ENCODE results near the gene PBOV1.

Gene PBOV1

DNA sequence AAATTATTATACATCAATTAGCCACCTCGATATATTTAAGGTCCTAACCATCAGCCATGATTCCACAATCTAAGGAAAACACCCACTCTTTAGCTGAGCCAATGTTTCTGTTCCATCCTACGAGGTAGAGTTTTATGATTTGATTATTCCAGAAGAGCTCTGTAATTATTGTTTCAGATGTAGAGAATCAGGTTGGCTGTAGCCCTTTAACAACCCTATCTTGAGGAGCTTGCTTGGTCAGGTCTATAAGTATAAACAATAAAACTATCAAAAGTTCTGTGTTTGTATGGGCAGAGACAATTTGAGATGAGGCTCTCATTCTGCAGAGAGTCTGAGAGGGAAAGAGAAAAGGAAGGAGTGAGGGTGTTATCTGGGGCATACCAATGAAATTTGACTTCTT is at the start of gene PBOV1:
PBOV1 (minus strand) TSS at position 43 of the 400 bp plus-strand sequence. CDS start 96 bp downstream, outside the sequence.
- DNase-seq = no peak
- no peak within 1 kb of the TSS for H3K4me3 Mint-ChIP-seq
- no peak within 1 kb of the TSS for H3K27ac Mint-ChIP-seq
- no peaks in the 10 kb centered on the region for H3K36me3 Mint-ChIP-seq (ENCODE audit: low read depth)
- peaks cover 41% of the 10 kb centered on the region for H3K27me3 Mint-ChIP-seq
- H3K4me1 Mint-ChIP-seq (ENCODE audit: low read depth) = no peaks in the 10 kb centered on the region
- H3K9me3 Mint-ChIP-seq = no peaks in the 10 kb centered on the region

DNA sequence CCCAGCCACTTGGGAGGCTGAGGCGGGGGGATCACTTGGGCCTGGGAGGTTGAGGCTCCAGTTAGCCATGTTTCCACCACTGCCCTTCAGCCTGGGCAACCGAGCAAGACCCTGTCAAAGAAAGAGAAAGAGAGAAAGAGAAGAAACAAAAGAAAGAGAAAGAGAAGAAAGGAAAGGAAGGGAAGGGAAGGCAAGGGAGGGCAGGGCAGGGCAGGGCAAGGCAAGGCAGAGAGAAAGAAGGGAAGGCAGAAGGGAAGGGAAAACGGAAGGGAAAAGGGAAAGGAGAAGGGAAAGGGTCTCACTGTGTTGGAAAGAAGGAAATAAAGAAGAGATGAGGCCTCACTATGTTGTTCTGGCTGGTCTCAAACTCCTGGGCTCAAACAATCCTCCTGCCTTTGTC is 47.8 kb upstream of the PBOV1 start:
- Mint-ChIP-seq H3K9me3 (no peaks in the 10 kb centered on the region), H3K4me1 (ENCODE audit: low read depth) (no peaks in the 10 kb centered on the region), H3K4me3 (no peak overlapping the region), H3K36me3 (ENCODE audit: low read depth) (no peaks in the 10 kb centered on the region), H3K27me3 (peaks cover 22% of the 10 kb centered on the region), H3K27ac (no peak overlapping the region)
- DNase-seq = no peak

GRCh38 chr6:138264372-138264880 is 46.1 kb upstream of the PBOV1 start:
- Mint-ChIP-seq H3K9me3 (no peaks in the 10 kb centered on the region), H3K27me3 (peaks cover 30% of the 10 kb centered on the region), H3K27ac (no peak overlapping the region), H3K4me1 (ENCODE audit: low read depth) (no peaks in the 10 kb centered on the region), H3K4me3 (no peak overlapping the region), H3K36me3 (ENCODE audit: low read depth) (no peaks in the 10 kb centered on the region)
- DNase-seq = no peak

- H3K4me1 Mint-ChIP-seq (ENCODE audit: low read depth) = no peaks in the 10 kb centered on the region
- H3K36me3 Mint-ChIP-seq (ENCODE audit: low read depth) = no peaks in the 10 kb centered on the region
- H3K4me3 Mint-ChIP-seq = no peak overlapping the region
- peaks cover 30% of the 10 kb centered on the region for H3K27me3 Mint-ChIP-seq
- no peak for DNase-seq
- no peak overlapping the region for H3K27ac Mint-ChIP-seq
- no peaks in the 10 kb centered on the region for H3K9me3 Mint-ChIP-seq
Observed at GRCh38 chr6:138263963-138264362, 45.7 kb upstream of the PBOV1 start.

- Mint-ChIP-seq H3K9me3 (no peaks in the 10 kb centered on the region), H3K4me1 (ENCODE audit: low read depth) (no peaks in the 10 kb centered on the region), H3K4me3 (no peak overlapping the region), H3K27ac (no peak overlapping the region), H3K36me3 (ENCODE audit: low read depth) (no peaks in the 10 kb centered on the region), H3K27me3 (peaks cover 29% of the 10 kb centered on the region)
- DNase-seq = no peak
Observed at GRCh38 chr6:138261116-138261780, 43.0 kb upstream of the PBOV1 start.

GRCh38 chr6:138258991-138259390 is 40.7 kb upstream of the PBOV1 start:
- H3K9me3 Mint-ChIP-seq = no peaks in the 10 kb centered on the region
- no peaks in the 10 kb centered on the region for H3K36me3 Mint-ChIP-seq (ENCODE audit: low read depth)
- no peak for DNase-seq
- H3K27ac Mint-ChIP-seq = no peak overlapping the region
- H3K27me3 Mint-ChIP-seq = peaks cover 34% of the 10 kb centered on the region
- no peak overlapping the region for H3K4me3 Mint-ChIP-seq
- H3K4me1 Mint-ChIP-seq (ENCODE audit: low read depth) = no peaks in the 10 kb centered on the region

DNA sequence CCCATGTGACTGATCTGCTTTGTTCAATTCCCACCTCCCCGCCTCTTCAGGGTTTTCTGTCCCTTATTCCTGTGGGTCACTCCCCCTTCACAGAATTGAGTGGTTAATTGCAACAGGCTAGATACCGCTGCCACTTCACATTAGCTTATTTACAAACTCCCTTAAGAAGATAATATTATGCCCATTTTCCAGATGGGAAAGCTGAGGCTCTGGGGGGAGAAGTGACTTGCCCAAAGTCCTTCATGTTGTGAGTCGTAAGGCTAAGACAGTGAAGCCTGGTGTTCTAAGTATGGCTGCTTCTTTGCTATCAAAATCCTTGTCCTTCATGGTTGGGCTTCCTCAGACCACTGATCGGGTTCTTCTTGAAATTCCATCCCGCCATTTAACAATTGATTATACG is 39.9 kb upstream of the PBOV1 start:
- Mint-ChIP-seq H3K4me3 (no peak overlapping the region), H3K9me3 (no peaks in the 10 kb centered on the region), H3K36me3 (ENCODE audit: low read depth) (no peaks in the 10 kb centered on the region)

DNA sequence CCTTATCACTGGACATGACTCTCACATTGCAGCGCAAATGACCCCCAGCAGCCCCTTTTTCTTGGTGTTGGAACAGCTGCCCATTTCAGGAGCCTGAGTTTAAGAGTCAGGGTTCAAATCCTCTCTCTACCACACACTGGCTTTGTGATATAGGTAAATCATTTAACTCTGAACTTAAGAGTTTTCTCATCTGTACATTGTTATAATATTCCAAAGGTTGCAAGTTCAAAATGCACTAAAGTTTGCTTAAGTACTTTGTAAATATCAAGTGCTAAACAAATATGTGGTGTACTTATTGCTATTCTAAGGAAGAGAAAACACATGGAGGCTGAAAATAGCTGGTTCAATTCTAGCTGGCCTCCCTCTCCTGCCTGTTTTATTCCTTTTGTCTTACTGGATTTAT is 39.3 kb upstream of the PBOV1 start:
- no peaks in the 10 kb centered on the region for H3K36me3 Mint-ChIP-seq (ENCODE audit: low read depth)
- no peak overlapping the region for H3K27ac Mint-ChIP-seq
- no peak overlapping the region for H3K4me3 Mint-ChIP-seq
- peaks cover 27% of the 10 kb centered on the region for H3K27me3 Mint-ChIP-seq
- no peaks in the 10 kb centered on the region for H3K4me1 Mint-ChIP-seq (ENCODE audit: low read depth)
- no peaks in the 10 kb centered on the region for H3K9me3 Mint-ChIP-seq
- no peak for DNase-seq

More for the DNA sequence above, 39.9 kb upstream of the PBOV1 start:
- no peak for DNase-seq
- H3K4me1 Mint-ChIP-seq (ENCODE audit: low read depth) = no peaks in the 10 kb centered on the region
- H3K27me3 Mint-ChIP-seq = peaks cover 32% of the 10 kb centered on the region
- no peak overlapping the region for H3K27ac Mint-ChIP-seq

DNA sequence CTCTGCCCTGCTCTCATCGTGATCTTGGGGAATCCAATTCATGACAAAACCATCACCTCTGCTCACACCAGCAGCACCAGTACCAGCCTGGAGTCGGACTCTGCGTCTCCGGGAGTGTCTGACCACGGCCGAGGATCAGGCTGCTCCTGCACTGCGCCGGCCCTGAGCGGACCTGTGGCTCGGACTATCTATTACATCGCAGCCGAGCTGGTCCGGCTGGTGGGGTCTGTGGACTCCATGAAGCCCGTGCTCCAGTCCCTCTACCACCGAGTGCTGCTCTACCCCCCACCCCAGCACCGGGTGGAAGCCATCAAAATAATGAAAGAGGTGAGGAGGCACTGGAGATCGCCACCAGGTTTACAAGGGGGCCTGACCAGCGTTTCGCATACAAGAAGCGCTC is 37.2 kb upstream of the PBOV1 start:
- H3K36me3 Mint-ChIP-seq (ENCODE audit: low read depth) = no peaks in the 10 kb centered on the region
- no peak overlapping the region for H3K4me3 Mint-ChIP-seq
- peaks cover 22% of the 10 kb centered on the region for H3K27me3 Mint-ChIP-seq
- no peak for DNase-seq
- no peak overlapping the region for H3K27ac Mint-ChIP-seq
- H3K9me3 Mint-ChIP-seq = no peaks in the 10 kb centered on the region
- no peaks in the 10 kb centered on the region for H3K4me1 Mint-ChIP-seq (ENCODE audit: low read depth)

GRCh38 chr6:138253731-138254130 is 35.4 kb upstream of the PBOV1 start:
- Mint-ChIP-seq H3K4me1 (ENCODE audit: low read depth) (no peaks in the 10 kb centered on the region), H3K36me3 (ENCODE audit: low read depth) (no peaks in the 10 kb centered on the region), H3K27ac (no peak overlapping the region), H3K4me3 (no peak overlapping the region), H3K27me3 (peaks cover 12% of the 10 kb centered on the region), H3K9me3 (no peaks in the 10 kb centered on the region)
- no peak for DNase-seq

DNA sequence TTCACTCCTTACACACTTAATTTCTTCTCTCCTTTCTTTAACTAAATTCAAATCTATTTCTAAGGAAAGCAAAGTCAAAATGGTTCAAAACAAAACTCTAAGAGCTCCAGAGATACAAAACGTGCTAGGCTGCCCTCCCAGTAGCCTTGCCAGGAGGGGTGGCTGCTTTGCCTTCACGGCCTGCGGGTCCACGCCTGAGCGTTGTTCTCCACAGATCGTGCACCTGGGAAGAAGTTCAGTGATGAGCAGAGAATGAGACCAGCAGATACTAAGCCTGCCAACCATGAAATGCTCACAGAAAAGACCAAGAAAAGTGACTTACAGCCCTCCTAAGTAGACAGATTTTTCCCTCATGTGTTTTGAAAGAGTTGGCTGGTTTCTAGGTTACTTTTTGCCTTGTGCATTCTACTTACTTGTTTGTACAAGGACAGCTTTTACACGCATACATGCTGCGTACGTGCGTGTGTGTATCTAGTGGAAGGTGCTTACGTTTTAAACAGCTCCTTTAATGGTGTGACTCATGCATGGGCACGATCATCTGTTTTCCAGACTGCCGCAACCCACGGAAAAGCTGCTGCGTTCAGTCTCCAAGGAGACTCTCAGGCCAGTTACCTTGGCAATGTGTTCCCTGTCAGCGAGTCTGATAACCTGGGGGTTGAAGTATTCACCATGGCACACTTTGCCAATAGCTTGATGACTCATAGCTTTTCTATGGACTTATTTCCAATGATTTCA is 32.4 kb upstream of the PBOV1 start:
- peaks cover 3% of the 10 kb centered on the region for H3K27me3 Mint-ChIP-seq
- H3K4me3 Mint-ChIP-seq = no peak overlapping the region
- no peak for DNase-seq
- H3K36me3 Mint-ChIP-seq (ENCODE audit: low read depth) = no peaks in the 10 kb centered on the region
- H3K9me3 Mint-ChIP-seq = no peaks in the 10 kb centered on the region
- no peak overlapping the region for H3K27ac Mint-ChIP-seq
- no peaks in the 10 kb centered on the region for H3K4me1 Mint-ChIP-seq (ENCODE audit: low read depth)

DNA sequence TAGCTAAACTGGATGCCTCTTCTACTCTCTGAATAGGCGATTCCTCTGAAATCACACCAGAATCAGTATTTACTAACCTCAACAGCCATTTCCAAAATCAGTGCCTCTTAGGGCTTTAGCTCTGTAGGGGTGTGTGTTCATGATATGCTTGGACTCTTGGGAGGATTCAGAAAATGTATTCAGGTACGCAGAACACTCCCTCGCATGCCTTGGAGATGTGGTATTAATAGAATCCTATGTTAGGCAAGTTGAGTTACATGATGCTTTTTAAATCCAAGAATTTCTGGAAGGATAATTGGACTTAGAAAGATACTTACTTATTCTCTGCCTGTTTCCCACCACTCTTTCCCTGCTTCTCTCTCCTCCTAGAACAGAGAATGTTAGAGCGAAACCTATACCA is 31.8 kb upstream of the PBOV1 start:
- Mint-ChIP-seq H3K36me3 (ENCODE audit: low read depth) (no peaks in the 10 kb centered on the region), H3K9me3 (no peaks in the 10 kb centered on the region), H3K27me3 (no peaks in the 10 kb centered on the region), H3K4me3 (no peak overlapping the region), H3K27ac (no peak overlapping the region), H3K4me1 (ENCODE audit: low read depth) (no peaks in the 10 kb centered on the region)
- DNase-seq = no peak

GRCh38 chr6:138248878-138249277 is 30.6 kb upstream of the PBOV1 start:
- Mint-ChIP-seq H3K36me3 (ENCODE audit: low read depth) (no peaks in the 10 kb centered on the region), H3K27ac (no peak overlapping the region), H3K4me3 (no peak overlapping the region), H3K9me3 (no peaks in the 10 kb centered on the region), H3K27me3 (no peaks in the 10 kb centered on the region), H3K4me1 (ENCODE audit: low read depth) (no peaks in the 10 kb centered on the region)
- DNase-seq = no peak

GRCh38 chr6:138248011-138248410 is 29.7 kb upstream of the PBOV1 start:
- peaks cover 1% of the 10 kb centered on the region for H3K27me3 Mint-ChIP-seq
- no peaks in the 10 kb centered on the region for H3K9me3 Mint-ChIP-seq
- DNase-seq = no peak
- H3K4me3 Mint-ChIP-seq = no peak overlapping the region
- no peaks in the 10 kb centered on the region for H3K36me3 Mint-ChIP-seq (ENCODE audit: low read depth)
- no peak overlapping the region for H3K27ac Mint-ChIP-seq
- H3K4me1 Mint-ChIP-seq (ENCODE audit: low read depth) = no peaks in the 10 kb centered on the region

GRCh38 chr6:138246650-138247440 is 28.6 kb upstream of the PBOV1 start:
- Mint-ChIP-seq H3K27ac (no peak overlapping the region), H3K27me3 (peaks cover 13% of the 10 kb centered on the region), H3K4me3 (no peak overlapping the region), H3K4me1 (ENCODE audit: low read depth) (no peaks in the 10 kb centered on the region), H3K36me3 (ENCODE audit: low read depth) (no peaks in the 10 kb centered on the region), H3K9me3 (no peaks in the 10 kb centered on the region)
- DNase-seq = no peak
